Right renal pelvis (tissue), 4 donors: ENCODE data around the gene PTPRE. TPM values are rescaled to one million over a fixed set of nuclear protein-coding genes. Genes with fewer than 3 reads are reported as not detected.
"Not testable (repeated sequence)": the region's sequence is repeated elsewhere in the genome, so short reads cannot be mapped to it uniquely, and the experiment has no call there.

Source experiments
- DNase-seq, 4 donors: peaks; one replicate each; pipeline ENCODE4 v3.0.0-alpha.2; 2013; ENCODE audit warnings: low read depth in 4 of 4, low spot score in 3 of 4, missing footprints in 1 of 4
- polyA plus RNA-seq, 4 donors: library from polyadenylated mRNA; unstranded; fragments of 120-200 nt; gene quantifications; one replicate each; pipeline ENCODE4 v1.2.1, GENCODE V29; 2013; ENCODE audit not compliant: insufficient read length in 4 of 4

Gene PTPRE
- polyA plus RNA-seq, 4 donors, result 5.5 to 6.8 (median 6.2) TPM

- DNase-seq, result no peak
Observed at GRCh38 chr10:127976701-127977356, 69.9 kb downstream of the PTPRE start.

- DNase-seq, result no peak
Observed at GRCh38 chr10:127977357-127978009, 70.6 kb downstream of the PTPRE start.

GRCh38 chr10:127978481-127978880, 71.6 kb downstream of the PTPRE start:
- no peak for DNase-seq

- DNase-seq, result no peak
Observed at GRCh38 chr10:127979045-127979444, 72.1 kb downstream of the PTPRE start.

GRCh38 chr10:127979566-127979965, 72.7 kb downstream of the PTPRE start:
- no peak for DNase-seq

- DNase-seq, result no peak
Observed at GRCh38 chr10:127980898-127981297, 74.0 kb downstream of the PTPRE start.

- DNase-seq, result no peak
Observed at GRCh38 chr10:127982601-127983000, 75.7 kb downstream of the PTPRE start.

GRCh38 chr10:127983344-127984100, 76.6 kb downstream of the PTPRE start:
- no peak for DNase-seq

- no peak for DNase-seq
Observed at GRCh38 chr10:127984945-127985344, 78.0 kb downstream of the PTPRE start.

- no peak for DNase-seq
Observed at GRCh38 chr10:127986531-127987466, 79.9 kb downstream of the PTPRE start.

GRCh38 chr10:127987467-127988380, 80.8 kb downstream of the PTPRE start:
- DNase-seq, result no peak

- DNase-seq, result no peak
Observed at GRCh38 chr10:127989481-127990012, 82.6 kb downstream of the PTPRE start.

- not testable (repeated sequence) for DNase-seq
Observed at GRCh38 chr10:127990132-127990788, 83.4 kb downstream of the PTPRE start.

GRCh38 chr10:127990846-127991542, 84.1 kb downstream of the PTPRE start:
- no peak for DNase-seq

GRCh38 chr10:127991543-127992255, 84.8 kb downstream of the PTPRE start:
- DNase-seq, result no peak

GRCh38 chr10:127992376-127992775, 85.5 kb downstream of the PTPRE start:
- DNase-seq, result no peak

- DNase-seq, result no peak
Observed at GRCh38 chr10:127993056-127993690, 86.3 kb downstream of the PTPRE start.
